HepG2 (cell line): ENCODE results near the gene KLHL21. TPM values are rescaled to one million over a fixed set of nuclear protein-coding genes. Genes with fewer than 3 reads are reported as not detected.
A peak's percentile ranks its signal among the peaks of the same experiment; 100 is the strongest.

Source experiments
- EEA1 ChIP-seq: sonication (generic); formaldehyde crosslinking; IDR thresholded peaks from 2 replicates; pipeline ENCODE4 v1.5.1; 2020; ENCODE audit warnings: mild to moderate bottlenecking, missing genetic modification reagents, borderline replicate concordance
- HDAC2 ChIP-seq: sonication (generic); formaldehyde crosslinking; IDR thresholded peaks from 2 replicates; pipeline ENCODE4 v1.4.0; 2020; ENCODE audit warnings: missing genetic modification reagents
- NFKBIZ ChIP-seq: IDR thresholded peaks from 2 replicates; pipeline ENCODE4 v1.6.1; 2018; ENCODE audit warnings: missing genetic modification reagents, missing compliant biosample characterization
- SIX1 ChIP-seq: sonication (generic); formaldehyde crosslinking; IDR thresholded peaks from 2 replicates; pipeline ENCODE4 v1.4.0; 2020; ENCODE audit warnings: missing genetic modification reagents, borderline replicate concordance
- SOX5 ChIP-seq: IDR thresholded peaks from 2 replicates; pipeline ENCODE4 v1.6.1; 2016; ENCODE audit warnings: borderline replicate concordance
- TAF15 ChIP-seq: fragments of 200-400 bp; formaldehyde crosslinking; IDR thresholded peaks from one replicate; pipeline ENCODE4 v1.6.1; 2018; ENCODE audit warnings: mild to moderate bottlenecking, low read depth, low read length; ENCODE audit not compliant: poor library complexity, severe bottlenecking
- TCF12 ChIP-seq, 2 experiments: fragments of 450-650 bp in 1 of 2; sonication (generic) in 1 of 2; formaldehyde crosslinking in 1 of 2; IDR thresholded peaks; 2 replicates each; pipeline versions ENCODE4 v1.6.1 to v1.8.0; 2017 to 2022; ENCODE audit warnings: antibody characterized with exemption in 1 of 2, mild to moderate bottlenecking in 1 of 2, missing genetic modification reagents in 1 of 2, moderate library complexity in 1 of 2
- XRCC5 ChIP-seq: fragments of 200-400 bp; formaldehyde crosslinking; optimal IDR thresholded peaks from 2 replicates; pipeline ENCODE3; 2017; ENCODE audit warnings: mild to moderate bottlenecking, low read length
- ZEB1 ChIP-seq: IDR thresholded peaks from 2 replicates; pipeline ENCODE4 v1.6.1; 2012; ENCODE audit warnings: mild to moderate bottlenecking, low read depth, inconsistent platforms; ENCODE audit not compliant: insufficient replicate concordance
- ZNF224 ChIP-seq: sonication (generic); formaldehyde crosslinking; IDR thresholded peaks from 2 replicates; pipeline ENCODE4 v1.5.0; 2020; ENCODE audit warnings: mild to moderate bottlenecking, missing genetic modification reagents
- ZNF543 ChIP-seq: sonication (generic); formaldehyde crosslinking; IDR thresholded peaks from 2 replicates; pipeline ENCODE4 v1.4.0; 2020; ENCODE audit warnings: mild to moderate bottlenecking, missing genetic modification reagents
- ZNF577 ChIP-seq: sonication (generic); formaldehyde crosslinking; IDR thresholded peaks from 2 replicates; pipeline ENCODE4 v1.4.0; 2020; ENCODE audit warnings: mild to moderate bottlenecking, low read depth, missing genetic modification reagents, borderline replicate concordance
- ZSCAN12 ChIP-seq: sonication (generic); formaldehyde crosslinking; IDR thresholded peaks from 2 replicates; pipeline ENCODE4 v1.9.0; 2021; ENCODE audit warnings: mild to moderate bottlenecking, missing genetic modification reagents
- ZSCAN29 ChIP-seq: sonication (generic); formaldehyde crosslinking; conservative IDR thresholded peaks from 2 replicates; pipeline ENCODE4 v1.4.0; 2020; ENCODE audit warnings: mild to moderate bottlenecking, missing genetic modification reagents
- polyA plus RNA-seq, 8 experiments: library from polyadenylated mRNA; depleted of rRNA in 3 of 8; stranded (reverse) in 7 of 8; unstranded in 1 of 8; fragments of >200 nt; fragmentation: Illumina TruSeq in 4 of 8; extraction: Trizol in 4 of 8; gene quantifications; 2 replicates each; pipeline versions ENCODE4 v1.2.1 to v1.2.3, GENCODE V29; 2011 to 2016; ENCODE audit warnings: low read depth in 4 of 8, missing spikeins in 1 of 8, mixed read lengths in 1 of 8; ENCODE audit not compliant: insufficient read depth in 1 of 8
- total RNA-seq, 5 experiments: library from RNA; depleted of rRNA; stranded (reverse); fragments of >200 nt; fragmentation: Illumina TruSeq; extraction: Trizol; gene quantifications; 2 replicates each; pipeline ENCODE4 v1.2.3, GENCODE V29; 2016; ENCODE audit warnings: low read depth in 1 of 5
- TF ChIP-seq, protein P1 (sequence below): sonication (generic); formaldehyde crosslinking; IDR thresholded peaks from 2 replicates; pipeline ENCODE4 v1.5.0; 2020; ENCODE audit warnings: mild to moderate bottlenecking, missing genetic modification reagents
- TF ChIP-seq, protein P2 (sequence below): sonication (generic); formaldehyde crosslinking; IDR thresholded peaks from 2 replicates; pipeline ENCODE4 v1.4.0; 2020; ENCODE audit warnings: missing genetic modification reagents
- TF ChIP-seq, protein P3 (sequence below): sonication (generic); formaldehyde crosslinking; IDR thresholded peaks from 2 replicates; pipeline ENCODE4 v1.9.0; 2021; ENCODE audit warnings: missing genetic modification reagents, borderline replicate concordance
- TF ChIP-seq, protein P4 (sequence below): sonication (generic); formaldehyde crosslinking; IDR thresholded peaks from 2 replicates; pipeline ENCODE4 v1.4.0; 2020; ENCODE audit warnings: mild to moderate bottlenecking, low read depth, missing genetic modification reagents
- TF ChIP-seq, protein P5 (sequence below): sonication (generic); formaldehyde crosslinking; IDR thresholded peaks from 2 replicates; pipeline ENCODE4 v1.4.0; 2020; ENCODE audit warnings: low read depth, missing genetic modification reagents

The KLHL21 gene
- total and polyA plus RNA-seq, 2 of the 13 experiments (the other 11 are each of a cell fraction or from before 2014, with no cell fraction given) = 14.8 to 25.0 TPM

DNA sequence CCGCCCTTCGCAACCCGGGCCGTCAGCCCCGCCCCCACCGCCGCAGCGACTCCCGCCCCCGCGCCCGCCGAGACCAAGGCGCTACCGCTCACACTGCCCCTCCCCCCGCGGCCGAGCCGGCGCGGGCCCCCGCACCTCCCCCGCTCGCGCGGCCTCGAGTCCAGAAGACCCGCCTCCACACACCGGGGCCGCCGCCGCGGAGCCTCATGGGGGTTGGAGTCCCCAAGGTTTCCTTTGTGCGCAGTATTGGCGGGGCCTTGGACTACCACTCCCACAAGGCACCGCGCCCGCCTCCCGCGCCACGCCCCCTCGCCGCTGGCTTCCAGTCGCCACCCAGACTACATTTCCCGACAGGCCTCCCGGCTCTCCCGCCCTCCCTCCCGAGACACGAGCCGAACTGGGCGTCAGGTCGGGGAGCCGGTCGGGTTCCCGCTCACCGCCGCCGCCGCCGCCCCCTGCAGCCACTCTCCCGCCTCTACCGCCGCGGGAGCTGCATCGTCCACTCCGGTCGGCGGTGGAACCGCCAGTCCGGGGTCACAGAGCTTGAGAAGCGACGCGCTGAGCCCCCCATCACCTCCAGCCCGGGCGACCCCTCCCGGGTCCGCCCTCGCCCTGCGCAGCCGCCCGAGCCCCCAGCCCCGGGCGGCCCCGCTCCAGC is 10.8 kb upstream of the KLHL21 start, which contains the start of gene PHF13 (continued):
- TF ChIP-seq TCF12 (IDR thresholded peaks at IDR 0.05) = no peak
- TF ChIP-seq TCF12 (CRISPR knock-in tag; IDR thresholded peaks at IDR 0.05) = no peak
- TF ChIP-seq ZNF543 (CRISPR knock-in tag) = no peak
- TF ChIP-seq, protein P1, sequence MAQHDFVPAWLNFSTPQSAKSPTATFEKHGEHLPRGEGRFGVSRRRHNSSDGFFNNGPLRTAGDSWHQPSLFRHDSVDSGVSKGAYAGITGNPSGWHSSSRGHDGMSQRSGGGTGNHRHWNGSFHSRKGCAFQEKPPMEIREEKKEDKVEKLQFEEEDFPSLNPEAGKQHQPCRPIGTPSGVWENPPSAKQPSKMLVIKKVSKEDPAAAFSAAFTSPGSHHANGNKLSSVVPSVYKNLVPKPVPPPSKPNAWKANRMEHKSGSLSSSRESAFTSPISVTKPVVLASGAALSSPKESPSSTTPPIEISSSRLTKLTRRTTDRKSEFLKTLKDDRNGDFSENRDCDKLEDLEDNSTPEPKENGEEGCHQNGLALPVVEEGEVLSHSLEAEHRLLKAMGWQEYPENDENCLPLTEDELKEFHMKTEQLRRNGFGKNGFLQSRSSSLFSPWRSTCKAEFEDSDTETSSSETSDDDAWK (CRISPR knock-in tag) = no peak
- TF ChIP-seq, protein P2, sequence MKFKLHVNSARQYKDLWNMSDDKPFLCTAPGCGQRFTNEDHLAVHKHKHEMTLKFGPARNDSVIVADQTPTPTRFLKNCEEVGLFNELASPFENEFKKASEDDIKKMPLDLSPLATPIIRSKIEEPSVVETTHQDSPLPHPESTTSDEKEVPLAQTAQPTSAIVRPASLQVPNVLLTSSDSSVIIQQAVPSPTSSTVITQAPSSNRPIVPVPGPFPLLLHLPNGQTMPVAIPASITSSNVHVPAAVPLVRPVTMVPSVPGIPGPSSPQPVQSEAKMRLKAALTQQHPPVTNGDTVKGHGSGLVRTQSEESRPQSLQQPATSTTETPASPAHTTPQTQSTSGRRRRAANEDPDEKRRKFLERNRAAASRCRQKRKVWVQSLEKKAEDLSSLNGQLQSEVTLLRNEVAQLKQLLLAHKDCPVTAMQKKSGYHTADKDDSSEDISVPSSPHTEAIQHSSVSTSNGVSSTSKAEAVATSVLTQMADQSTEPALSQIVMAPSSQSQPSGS = no peak
- no peak for TF ChIP-seq ZNF577 (CRISPR knock-in tag)
- TF ChIP-seq NFKBIZ (CRISPR knock-in tag) = peak; percentile 26; the same call in 1 of the 2 replicates
- no peak; the same call in 1 of the 2 replicates for TF ChIP-seq HDAC2
- no peak for TF ChIP-seq ZNF224 (CRISPR knock-in tag)
- TF ChIP-seq SOX5 (CRISPR knock-in tag) = 0 out of 2 replicates have a peak, but pooled peaks have one; percentile 39
- TF ChIP-seq TAF15 = peak; percentile 42
- no peak for TF ChIP-seq SIX1 (CRISPR knock-in tag)
- TF ChIP-seq, protein P3, sequence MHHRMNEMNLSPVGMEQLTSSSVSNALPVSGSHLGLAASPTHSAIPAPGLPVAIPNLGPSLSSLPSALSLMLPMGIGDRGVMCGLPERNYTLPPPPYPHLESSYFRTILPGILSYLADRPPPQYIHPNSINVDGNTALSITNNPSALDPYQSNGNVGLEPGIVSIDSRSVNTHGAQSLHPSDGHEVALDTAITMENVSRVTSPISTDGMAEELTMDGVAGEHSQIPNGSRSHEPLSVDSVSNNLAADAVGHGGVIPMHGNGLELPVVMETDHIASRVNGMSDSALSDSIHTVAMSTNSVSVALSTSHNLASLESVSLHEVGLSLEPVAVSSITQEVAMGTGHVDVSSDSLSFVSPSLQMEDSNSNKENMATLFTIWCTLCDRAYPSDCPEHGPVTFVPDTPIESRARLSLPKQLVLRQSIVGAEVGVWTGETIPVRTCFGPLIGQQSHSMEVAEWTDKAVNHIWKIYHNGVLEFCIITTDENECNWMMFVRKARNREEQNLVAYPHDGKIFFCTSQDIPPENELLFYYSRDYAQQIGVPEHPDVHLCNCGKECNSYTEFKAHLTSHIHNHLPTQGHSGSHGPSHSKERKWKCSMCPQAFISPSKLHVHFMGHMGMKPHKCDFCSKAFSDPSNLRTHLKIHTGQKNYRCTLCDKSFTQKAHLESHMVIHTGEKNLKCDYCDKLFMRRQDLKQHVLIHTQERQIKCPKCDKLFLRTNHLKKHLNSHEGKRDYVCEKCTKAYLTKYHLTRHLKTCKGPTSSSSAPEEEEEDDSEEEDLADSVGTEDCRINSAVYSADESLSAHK (CRISPR knock-in tag) = no peak
- TF ChIP-seq, protein P4, sequence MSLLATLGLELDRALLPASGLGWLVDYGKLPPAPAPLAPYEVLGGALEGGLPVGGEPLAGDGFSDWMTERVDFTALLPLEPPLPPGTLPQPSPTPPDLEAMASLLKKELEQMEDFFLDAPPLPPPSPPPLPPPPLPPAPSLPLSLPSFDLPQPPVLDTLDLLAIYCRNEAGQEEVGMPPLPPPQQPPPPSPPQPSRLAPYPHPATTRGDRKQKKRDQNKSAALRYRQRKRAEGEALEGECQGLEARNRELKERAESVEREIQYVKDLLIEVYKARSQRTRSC (CRISPR knock-in tag) = no peak
- no peak for TF ChIP-seq EEA1
- TF ChIP-seq ZEB1 = no peak
- TF ChIP-seq ZSCAN12 (CRISPR knock-in tag) = no peak
- TF ChIP-seq, protein P5, sequence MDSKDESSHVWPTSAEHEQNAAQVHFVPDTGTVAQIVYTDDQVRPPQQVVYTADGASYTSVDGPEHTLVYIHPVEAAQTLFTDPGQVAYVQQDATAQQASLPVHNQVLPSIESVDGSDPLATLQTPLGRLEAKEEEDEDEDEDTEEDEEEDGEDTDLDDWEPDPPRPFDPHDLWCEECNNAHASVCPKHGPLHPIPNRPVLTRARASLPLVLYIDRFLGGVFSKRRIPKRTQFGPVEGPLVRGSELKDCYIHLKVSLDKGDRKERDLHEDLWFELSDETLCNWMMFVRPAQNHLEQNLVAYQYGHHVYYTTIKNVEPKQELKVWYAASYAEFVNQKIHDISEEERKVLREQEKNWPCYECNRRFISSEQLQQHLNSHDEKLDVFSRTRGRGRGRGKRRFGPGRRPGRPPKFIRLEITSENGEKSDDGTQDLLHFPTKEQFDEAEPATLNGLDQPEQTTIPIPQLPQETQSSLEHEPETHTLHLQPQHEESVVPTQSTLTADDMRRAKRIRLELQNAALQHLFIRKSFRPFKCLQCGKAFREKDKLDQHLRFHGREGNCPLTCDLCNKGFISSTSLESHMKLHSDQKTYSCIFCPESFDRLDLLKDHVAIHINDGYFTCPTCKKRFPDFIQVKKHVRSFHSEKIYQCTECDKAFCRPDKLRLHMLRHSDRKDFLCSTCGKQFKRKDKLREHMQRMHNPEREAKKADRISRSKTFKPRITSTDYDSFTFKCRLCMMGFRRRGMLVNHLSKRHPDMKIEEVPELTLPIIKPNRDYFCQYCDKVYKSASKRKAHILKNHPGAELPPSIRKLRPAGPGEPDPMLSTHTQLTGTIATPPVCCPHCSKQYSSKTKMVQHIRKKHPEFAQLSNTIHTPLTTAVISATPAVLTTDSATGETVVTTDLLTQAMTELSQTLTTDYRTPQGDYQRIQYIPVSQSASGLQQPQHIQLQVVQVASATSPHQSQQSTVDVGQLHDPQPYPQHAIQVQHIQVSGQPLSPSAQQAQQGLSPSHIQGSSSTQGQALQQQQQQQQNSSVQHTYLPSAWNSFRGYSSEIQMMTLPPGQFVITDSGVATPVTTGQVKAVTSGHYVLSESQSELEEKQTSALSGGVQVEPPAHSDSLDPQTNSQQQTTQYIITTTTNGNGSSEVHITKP = peak; percentile 66; the same call in 1 of the 2 replicates
- peak; percentile 38 for TF ChIP-seq XRCC5
- TF ChIP-seq ZSCAN29 = no peak
